Left hindlimb (tissue), 1 donor: ENCODE results near the gene ZNF217.
"Not testable (repeated sequence)": the region's sequence is repeated elsewhere in the genome, so short reads cannot be mapped to it uniquely, and the experiment has no call there.

Source experiments
- DNase-seq: peaks from one replicate; pipeline ENCODE4 v3.0.0-alpha.2; 2018

Gene ZNF217

GRCh38 chr20:53562104-53562764, 31.4 kb downstream of the ZNF217 start:
- not testable (repeated sequence) for DNase-seq

- DNase-seq, result no peak
Measured at GRCh38 chr20:53561505-53561904, 32.1 kb downstream of the ZNF217 start.

- no peak for DNase-seq
Measured at GRCh38 chr20:53559816-53560215, 33.8 kb downstream of the ZNF217 start.

DNA sequence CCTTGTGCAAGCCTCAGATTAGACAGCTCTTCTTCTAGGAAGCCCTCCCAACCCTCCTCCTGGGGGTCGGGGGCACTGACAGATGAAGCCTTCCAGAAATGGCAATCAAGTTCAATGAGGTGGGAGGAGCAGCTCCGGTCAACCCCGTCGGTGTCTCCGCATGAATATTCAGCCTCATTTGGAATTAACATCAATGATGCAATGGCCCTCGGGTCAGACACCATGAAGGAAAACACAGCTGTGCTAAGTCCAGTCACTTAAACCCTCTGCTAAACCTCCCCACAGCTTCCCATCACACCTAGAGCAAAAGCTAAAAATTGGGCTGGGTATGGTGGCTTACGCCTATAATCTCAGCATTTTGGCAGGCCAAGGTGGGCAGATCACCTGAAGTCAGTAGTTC, 36.5 kb downstream of the ZNF217 start:
- no peak for DNase-seq

- DNase-seq, result no peak
Measured at GRCh38 chr20:53556267-53556897, 37.3 kb downstream of the ZNF217 start.

DNA sequence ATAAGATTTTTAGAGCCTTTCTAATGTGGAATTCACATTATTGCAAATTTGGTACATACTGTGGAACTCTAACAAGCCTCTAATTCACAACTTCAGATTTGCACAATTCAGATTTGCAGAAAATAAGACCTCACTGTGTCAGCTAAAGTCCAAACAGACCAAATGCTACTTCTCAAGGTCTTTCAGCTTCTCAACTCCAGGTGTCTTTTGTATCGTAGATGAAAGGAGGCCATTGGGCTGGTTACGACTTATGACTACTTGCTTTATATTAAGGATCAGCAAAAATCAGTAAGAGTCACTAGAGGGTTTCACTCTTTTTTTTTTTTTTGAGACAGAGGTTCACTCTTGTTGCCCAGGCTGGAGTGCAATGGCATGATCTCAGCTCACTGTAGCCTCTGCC, 37.8 kb downstream of the ZNF217 start:
- no peak for DNase-seq

DNA sequence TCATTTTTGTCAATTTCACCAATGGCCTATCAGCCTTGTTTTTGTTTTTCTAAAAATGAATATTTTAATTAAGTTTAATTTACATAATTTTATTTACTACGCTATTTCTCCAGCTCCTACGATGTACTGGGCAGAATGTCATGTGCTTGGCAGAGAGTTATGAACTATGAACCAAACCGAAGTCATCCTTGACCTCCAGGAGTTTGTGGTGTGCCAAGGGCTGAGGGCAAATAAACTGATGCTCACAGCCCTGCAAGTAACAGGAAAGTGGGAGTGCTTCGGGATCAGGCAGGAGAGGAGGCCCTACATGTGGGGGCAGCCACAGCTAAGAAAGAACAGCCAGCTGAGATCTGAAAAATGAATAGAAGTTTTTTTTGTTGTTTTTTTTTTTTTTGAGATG, 38.6 kb downstream of the ZNF217 start:
- no peak for DNase-seq

- not testable (repeated sequence) for DNase-seq
Measured at GRCh38 chr20:53552572-53552893, 41.1 kb downstream of the ZNF217 start.

GRCh38 chr20:53551719-53552571, 41.7 kb downstream of the ZNF217 start:
- not testable (repeated sequence) for DNase-seq

DNA sequence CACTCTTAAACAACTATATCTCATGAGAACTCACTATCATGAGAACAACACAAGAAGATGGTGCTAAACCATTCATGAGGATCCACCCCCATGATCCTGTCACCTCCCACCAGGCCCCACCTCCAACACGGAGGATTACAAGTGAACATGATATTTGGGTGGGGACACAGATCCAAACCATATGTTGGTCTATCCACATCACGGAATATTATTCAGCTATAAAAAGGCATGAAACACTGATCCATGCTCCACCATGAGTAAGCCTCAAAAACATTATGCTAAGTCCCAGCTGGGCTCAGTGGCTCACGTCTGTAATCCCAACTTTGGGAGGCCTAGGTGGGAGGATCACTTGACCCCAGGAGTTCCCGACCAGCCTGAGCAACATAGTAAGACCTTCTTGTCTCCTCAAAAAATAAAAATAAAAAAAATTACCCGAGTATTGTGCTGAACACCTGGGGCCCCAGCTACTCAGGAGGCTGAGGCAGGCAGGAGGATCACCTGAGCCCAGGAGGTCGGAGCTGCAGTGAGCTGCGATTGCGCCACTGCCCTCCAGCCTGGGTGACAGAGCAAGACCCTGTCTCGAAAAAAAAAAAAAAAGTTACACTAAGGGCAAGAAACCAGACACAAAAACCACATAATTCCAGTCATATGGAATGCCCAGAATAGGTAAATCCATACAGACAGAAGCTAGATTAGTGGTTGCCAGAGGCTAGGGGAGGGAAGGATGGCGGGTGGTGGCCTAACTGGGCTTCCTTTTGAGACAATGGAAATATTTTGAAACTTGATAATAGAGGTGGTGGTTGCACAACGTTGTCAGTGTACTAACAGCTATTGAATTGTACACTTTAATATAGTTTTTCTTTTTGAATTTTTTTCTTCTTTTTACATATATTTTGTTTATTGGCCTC, 43.1 kb downstream of the ZNF217 start:
- DNase-seq, result no peak

- DNase-seq, result peak; percentile 69
Measured at GRCh38 chr20:53547664-53548239, 45.9 kb downstream of the ZNF217 start.

DNA sequence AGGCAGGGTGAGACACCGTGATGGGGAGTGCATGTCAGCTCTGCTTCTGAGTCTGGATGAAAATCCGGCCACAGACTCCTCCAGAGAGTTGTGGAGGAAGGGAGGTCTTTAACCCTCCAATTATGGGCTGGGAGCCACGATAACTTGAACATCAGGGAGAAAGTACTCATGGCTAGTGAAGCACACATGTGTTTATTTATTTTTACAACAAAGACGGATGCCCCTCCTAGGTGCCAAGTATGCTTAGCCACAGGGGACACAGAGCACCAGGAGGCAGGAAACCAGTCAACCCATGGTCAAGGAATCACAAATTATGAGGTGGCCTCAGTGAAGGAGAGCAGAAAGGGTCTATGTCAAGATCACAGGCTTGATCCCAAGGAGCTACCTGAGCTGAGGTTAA, 54.1 kb downstream of the ZNF217 start:
- no peak for DNase-seq

- DNase-seq, result not testable (repeated sequence)
Measured at GRCh38 chr20:53536382-53536781, 57.3 kb downstream of the ZNF217 start.

GRCh38 chr20:53535878-53536277, 57.8 kb downstream of the ZNF217 start:
- DNase-seq, result no peak

GRCh38 chr20:53534037-53534436, 59.6 kb downstream of the ZNF217 start:
- no peak for DNase-seq

DNA sequence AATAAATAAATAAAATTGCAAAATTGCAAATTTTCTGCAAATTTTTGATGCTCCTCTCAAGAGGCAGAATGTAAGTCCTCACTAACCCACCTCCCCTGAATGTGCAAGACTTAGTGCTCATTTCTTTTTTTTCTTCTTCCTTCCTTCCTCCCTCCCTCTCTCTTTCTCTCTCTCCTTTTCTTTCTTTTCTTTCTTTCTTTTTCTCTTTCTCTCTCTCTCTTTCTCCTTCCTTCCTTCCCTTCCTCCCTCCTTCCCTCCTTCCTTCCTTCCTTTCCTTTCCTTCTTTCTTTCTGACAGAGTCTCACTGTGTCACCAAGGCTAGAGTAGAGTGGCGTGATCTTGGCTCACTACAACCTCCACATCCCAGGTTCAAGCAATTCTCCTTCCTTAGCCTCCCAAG, 60.1 kb downstream of the ZNF217 start:
- no peak for DNase-seq

GRCh38 chr20:53532654-53533312, 60.9 kb downstream of the ZNF217 start:
- DNase-seq, result not testable (repeated sequence)

GRCh38 chr20:53530440-53530839, 63.2 kb downstream of the ZNF217 start:
- DNase-seq, result no peak

- no peak for DNase-seq
Measured at GRCh38 chr20:53529658-53530057, 64.0 kb downstream of the ZNF217 start.

DNA sequence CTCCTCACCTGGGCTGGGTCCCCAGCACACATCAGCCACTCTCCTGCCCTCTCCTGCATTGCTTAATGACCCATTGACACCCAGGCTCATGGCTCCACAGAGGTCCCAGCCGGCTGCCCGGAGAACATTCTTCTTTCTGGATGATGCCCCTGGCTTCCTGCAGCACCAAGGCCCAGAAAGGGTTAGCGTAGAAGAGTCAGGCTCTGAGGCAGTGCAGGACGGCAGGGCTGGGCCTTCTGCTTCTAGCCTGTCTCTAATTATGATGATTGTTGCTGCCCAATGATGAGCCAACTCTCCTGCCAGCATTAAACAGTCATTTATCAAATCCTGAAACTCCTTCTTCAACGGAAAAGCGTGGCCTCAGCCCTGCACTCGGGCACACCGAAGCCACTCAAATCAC, 66.4 kb downstream of the ZNF217 start:
- DNase-seq, result no peak

GRCh38 chr20:53524589-53525312, 68.9 kb downstream of the ZNF217 start:
- no peak for DNase-seq
